GM19025 (cell line): ENCODE data around the gene CELSR1.

Source experiments
- ATAC-seq: cut with Tn5 transposase; IDR thresholded peaks from one replicate; pipeline ENCODE4 v1.9.1; 2021; ENCODE audit warnings: mild to moderate bottlenecking, low read depth, moderate library complexity; ENCODE audit not compliant: unreplicated experiment

The CELSR1 gene

GRCh38 chr22:46358766-46359165 is 178.7 kb downstream of the CELSR1 start:
- no peak for ATAC-seq

GRCh38 chr22:46357711-46358520 is 179.5 kb downstream of the CELSR1 start:
- no peak for ATAC-seq

GRCh38 chr22:46356496-46357480 is 180.6 kb downstream of the CELSR1 start:
- no peak for ATAC-seq

DNA sequence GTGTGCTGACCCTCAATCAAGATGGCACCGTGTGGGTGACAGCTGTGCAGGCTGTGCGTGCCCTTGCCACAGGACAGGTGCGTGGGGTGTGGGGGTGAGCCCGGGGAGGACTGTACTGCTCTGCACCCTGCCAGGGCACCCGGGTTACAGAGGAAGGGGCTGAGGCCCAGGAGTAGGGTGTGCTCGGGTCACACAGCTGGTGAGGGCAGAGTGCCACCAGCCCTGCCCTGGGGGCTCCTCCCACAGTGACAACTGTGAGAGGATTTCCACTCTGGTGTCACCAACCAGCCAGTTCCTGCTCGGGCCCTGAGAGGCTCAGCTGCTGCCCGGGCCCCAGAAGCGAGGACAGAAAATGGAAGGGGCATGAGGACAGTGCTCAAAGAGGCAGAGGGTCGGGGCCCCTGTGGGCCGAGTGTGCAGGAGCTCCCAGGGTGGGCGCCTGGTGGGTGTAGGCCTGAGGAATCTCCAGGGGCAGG is 181.4 kb downstream of the CELSR1 start:
- no peak for ATAC-seq

- no peak for ATAC-seq
Measured at GRCh38 chr22:46355369-46355995, 181.9 kb downstream of the CELSR1 start.

- ATAC-seq: no peak
Measured at GRCh38 chr22:46354993-46355305, 182.5 kb downstream of the CELSR1 start.

GRCh38 chr22:46354176-46354992 is 183.0 kb downstream of the CELSR1 start:
- ATAC-seq: no peak

GRCh38 chr22:46353483-46354105 is 183.8 kb downstream of the CELSR1 start:
- ATAC-seq: no peak

DNA sequence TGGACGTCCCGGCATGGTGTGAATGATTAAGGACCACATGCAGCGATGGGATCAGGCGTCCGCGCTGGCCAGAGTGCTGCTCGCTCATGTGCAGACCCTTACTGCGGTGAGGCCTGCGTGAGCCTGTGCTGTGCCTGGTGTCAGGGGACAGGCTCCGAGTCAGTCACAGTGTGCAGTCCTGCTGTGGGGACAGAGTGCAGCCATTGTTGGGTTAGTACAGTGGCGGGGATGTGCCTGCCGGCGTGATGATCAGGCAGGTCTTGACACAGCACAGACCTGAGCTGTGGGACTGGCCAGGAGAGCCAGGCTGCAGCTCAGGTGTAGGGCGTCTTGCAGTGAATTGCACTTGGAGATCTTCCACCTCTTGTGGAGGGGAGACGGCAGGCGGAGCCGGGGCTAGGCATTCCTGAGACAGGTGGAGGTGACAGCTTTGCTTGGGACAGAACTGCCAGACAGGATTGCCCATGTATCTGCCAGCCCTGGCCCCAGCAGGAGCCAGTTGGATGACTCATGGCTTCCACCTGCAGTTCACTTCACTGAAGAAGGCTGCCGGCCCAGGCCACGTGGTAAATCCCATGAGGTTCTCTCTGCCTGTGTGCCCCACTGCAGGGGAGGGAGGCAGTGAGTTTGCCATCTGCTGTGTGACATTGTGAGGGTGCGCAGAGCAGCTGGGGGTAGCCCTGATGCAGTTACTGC is 184.6 kb downstream of the CELSR1 start:
- no peak for ATAC-seq

DNA sequence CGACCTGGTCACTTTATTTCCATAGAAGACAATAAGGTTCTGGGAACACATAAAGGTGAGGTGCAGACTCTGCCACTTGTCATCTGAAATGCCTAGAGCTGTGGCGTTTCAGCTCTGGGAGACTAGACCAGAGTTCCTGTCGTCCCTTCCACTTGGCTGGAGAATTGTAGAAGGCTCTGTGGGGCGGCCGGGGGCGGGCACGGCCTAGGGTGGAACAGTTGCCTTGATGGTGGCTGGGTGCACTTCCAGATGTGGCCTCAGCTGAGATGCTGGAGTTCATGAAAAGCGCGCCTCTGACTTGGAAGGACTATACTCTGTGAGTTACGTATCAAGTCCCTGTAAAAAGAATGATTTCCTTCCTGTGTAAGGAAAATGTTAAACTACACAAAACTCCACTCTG is 185.1 kb downstream of the CELSR1 start:
- ATAC-seq: no peak

DNA sequence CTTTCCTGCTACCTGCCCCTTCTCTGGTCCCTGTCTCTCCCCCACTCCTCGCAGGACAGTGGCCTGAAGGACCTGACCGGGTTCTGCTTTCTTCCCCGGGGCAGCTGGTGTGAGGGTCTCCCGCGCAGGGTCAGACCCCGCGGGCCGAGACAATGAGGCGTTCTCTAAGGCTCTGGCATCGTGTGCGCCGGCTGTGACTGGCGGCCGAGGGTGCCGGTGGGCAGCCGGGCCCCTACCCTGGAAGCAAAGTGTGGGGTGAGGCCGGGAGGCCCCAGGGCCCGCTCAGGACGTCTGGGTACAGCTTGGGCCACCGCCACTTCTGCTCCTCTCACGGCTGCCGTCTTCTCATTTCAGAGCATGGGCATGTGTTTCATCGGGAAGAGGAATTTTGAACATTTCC is 185.7 kb downstream of the CELSR1 start:
- ATAC-seq: no peak

GRCh38 chr22:46351131-46351735 is 186.2 kb downstream of the CELSR1 start:
- ATAC-seq: no peak

- ATAC-seq: no peak
Measured at GRCh38 chr22:46350646-46351045, 186.8 kb downstream of the CELSR1 start.

GRCh38 chr22:46350121-46350520 is 187.3 kb downstream of the CELSR1 start:
- ATAC-seq: no peak

DNA sequence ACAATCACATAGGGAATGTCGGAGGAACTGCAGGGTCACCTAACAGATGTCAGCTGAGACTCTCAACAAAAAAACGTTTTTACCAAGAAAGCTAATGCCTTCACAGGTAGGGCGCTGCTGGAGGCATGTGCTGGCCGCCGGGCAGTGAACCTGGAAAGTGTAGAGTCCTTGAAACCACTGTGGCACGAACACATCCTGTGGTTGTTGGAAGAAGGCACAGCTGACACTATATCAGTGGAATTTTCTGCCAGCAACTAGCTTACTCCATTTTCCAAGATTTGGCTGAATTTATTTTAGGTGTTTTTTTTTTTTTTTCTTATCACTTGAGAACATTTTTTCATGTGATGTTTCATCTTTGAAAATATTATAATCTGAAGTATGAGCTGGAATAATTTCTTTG is 187.7 kb downstream of the CELSR1 start:
- ATAC-seq: no peak

GRCh38 chr22:46349238-46349637 is 188.2 kb downstream of the CELSR1 start:
- ATAC-seq: no peak

DNA sequence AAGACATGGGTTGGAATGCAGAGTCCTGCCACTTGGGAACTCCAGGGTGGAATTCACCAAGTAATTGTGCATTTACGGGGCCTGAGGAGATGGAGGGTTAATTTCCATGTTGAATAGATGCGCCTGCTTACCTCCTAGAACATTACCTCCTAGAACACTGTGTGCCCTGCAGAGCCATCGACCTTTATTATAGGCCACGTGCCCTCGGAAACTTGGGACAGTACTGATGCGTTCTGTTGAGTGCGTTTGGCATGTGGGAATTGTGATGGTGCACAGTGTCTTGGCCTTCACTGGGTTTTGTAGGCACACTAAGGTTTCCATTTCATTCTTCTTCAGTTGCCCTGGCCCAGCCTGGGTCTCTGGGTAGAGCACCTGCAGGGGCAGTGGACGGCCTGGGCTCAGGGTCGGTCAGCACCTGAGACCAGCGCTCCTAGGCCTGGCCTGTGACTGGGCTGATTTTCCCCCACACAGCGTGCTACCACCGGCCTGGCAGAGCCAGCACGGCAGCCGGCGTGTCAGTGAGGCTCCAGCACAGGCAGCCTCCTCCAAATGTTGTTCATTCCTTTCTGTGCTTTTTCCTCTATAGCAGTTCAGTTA is 189.2 kb downstream of the CELSR1 start:
- no peak for ATAC-seq

DNA sequence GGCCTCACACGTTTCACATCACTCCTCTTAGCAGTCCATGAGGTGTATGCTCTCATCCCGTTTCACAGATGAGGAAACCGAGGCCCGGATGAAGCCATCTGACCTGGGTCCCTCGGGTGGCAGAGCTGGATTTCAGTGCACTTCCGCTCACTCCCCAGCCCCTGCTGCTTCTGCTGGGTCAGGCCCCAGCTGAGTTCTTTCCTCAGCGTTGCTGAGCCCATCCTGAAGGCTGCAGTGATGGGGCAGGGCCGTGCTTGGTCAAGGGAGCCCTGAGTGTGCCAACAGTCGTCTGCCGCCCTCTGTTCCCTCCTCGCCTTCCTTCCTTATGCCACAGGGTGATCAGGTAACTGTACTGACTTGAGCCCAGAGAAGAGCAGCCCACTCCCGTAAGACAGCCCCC is 189.8 kb downstream of the CELSR1 start:
- ATAC-seq: no peak
